RCC 7860 (cell line): ENCODE data around the gene ZIC2.
A peak's percentile ranks its signal among the peaks of the same experiment; 100 is the strongest.

Experiments used
- DNase-seq: peaks from one replicate; pipeline ENCODE4 v3.0.0-alpha.2; 2015; ENCODE audit warnings: low spot score
- FAIRE-seq: peaks from 2 replicates; lab custom pipeline; 2012; peaks lifted over from hg19 to GRCh38; lab: Jason Lieb, UNC

Gene ZIC2

DNA sequence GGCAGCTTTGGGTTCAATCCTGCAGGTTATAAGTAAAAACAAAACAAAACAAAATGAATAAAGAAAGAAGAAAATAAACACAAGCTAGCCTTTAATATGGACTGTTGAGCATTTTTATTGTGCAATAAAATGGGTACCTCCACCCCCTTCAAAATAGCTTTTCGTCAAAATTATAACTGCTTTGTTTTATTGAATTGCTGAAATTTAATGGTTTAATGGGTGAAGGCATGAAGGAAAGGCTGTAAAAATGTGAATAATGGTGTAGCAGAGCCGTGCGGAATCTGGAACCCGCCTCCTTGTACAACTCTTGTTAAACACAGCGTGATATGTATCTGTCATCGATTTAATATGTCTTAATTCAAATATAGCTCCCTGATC is 7.8 kb upstream of the ZIC2 start:
- DNase-seq (no peak), FAIRE-seq (no peak)

- DNase-seq (no peak), FAIRE-seq (no peak)
Observed at GRCh38 chr13:99974296-99974938, 7.2 kb upstream of the ZIC2 start.

DNA sequence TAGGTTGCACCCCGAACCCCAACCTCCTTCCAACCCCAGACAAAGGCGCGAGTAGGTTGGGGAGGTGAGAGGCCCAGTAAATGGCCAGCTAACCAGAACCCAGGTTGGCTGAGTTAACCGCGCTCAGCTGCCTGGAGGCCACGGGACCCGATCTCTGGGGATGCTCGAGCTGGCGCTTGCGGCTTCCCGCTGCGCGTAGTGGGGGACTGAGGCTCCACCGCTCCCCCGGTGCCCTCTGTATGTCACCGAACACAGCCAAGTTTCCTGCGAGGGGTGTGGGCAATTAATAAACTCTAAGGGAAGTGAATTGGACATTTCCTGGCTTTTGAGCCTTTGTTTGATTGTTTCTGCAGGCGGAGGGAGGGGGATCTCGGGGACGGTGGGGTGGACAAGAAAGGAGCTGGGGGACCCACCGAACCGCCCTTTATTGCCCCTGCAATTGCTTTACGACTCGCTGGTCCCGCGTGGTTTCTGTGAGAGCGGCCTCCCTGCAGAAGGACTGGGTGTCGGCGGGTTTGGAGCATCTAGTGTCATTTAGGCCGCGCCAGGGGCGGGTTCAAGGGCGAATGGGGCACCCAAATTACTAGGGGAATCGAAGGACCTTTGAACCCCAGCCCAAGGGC is 6.5 kb upstream of the ZIC2 start:
- FAIRE-seq (no peak), DNase-seq (no peak)

DNA sequence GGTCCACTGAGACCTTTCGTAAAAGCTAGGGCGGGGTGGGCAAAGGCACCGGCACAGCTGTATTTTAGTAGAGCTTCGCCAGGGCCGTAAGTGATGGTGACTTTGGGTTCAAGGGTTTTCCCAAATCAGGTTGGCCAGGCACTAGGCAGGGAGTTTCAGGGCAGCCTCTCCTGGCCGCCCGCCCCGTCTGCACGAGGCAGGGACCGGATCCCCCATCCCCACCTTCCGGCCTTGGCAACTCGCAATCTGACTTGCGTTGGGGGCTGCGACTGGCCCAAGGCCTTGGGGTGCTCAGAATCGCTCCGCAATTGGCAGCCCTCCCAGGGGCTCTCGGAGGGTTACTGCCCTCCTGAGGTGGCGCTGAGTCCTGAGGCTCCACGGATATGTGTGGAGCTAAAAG is 6.0 kb upstream of the ZIC2 start:
- FAIRE-seq (no peak), DNase-seq (no peak)

- DNase-seq (no peak), FAIRE-seq (no peak)
Observed at GRCh38 chr13:99976575-99976974, 5.0 kb upstream of the ZIC2 start.

DNA sequence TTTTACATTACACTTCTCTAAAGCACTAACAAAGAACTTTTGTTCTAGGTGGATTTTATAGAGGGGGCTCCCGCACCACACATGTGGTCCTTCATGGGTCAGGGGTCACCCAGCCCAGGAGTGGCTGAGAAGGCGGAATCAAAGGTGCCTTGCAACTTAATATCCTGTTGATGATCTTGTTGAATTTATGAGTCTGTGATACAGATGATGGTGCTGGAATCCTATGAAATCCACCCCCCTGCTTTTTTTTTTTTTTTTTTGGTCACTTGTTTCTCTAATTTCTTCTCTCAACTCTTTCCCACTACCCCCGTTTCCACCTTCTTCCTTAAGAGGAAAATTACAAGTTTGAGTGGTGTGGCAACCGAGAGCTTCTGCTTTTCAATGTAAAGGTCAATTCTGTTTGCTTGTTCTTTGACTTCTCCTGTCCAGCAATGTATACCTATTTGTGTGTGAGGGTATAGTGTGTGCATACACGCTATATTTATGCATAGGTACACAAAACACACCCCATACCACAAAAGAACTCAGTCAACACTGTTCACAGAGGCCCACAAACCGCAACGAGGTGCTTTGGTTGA is 4.2 kb upstream of the ZIC2 start:
- no peak for FAIRE-seq
- no peak for DNase-seq

DNA sequence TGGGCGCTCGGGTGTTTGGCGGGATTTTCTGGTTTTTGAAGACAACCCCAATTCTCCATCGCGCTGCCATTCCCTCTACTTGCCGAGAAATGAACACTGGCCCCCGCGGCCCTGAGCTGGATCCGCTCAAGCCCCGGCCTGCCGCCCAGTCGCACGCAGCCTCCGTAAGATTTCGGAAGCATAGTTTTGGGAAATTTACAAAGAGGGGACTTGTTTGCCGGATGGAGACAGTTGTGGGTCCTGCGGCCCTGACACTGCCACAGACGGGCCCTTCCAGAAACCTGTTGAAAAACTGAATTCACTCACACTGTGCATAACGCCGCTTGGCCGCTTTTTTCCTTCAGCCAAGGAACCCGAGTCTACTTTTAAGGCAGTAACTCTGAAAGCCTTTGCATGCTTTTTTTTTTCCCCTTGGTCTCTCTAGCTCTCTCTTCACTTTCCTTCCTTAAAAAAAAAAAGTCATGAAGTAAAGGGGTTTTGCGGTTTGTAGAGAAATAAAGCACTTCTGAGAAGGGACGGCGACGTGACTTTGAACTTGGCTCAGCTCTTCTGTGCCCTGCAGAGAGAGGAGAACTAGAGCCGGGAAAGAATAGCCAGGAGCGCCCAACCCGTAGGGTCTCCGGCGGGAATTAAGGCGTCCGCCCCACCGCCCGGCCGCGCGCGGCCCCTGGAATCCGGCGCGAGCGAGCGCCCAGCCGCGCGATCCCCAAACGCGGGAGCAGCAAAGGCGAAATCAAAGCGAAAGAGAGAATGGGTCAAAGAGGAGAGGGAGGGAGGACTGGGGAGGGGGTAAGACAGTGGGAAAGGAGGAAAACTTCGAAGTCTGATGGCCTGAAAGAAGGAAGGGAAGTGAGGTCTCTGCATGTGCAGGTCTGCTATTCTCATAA is 3.4 kb upstream of the ZIC2 start:
- DNase-seq (no peak), FAIRE-seq (no peak)

DNA sequence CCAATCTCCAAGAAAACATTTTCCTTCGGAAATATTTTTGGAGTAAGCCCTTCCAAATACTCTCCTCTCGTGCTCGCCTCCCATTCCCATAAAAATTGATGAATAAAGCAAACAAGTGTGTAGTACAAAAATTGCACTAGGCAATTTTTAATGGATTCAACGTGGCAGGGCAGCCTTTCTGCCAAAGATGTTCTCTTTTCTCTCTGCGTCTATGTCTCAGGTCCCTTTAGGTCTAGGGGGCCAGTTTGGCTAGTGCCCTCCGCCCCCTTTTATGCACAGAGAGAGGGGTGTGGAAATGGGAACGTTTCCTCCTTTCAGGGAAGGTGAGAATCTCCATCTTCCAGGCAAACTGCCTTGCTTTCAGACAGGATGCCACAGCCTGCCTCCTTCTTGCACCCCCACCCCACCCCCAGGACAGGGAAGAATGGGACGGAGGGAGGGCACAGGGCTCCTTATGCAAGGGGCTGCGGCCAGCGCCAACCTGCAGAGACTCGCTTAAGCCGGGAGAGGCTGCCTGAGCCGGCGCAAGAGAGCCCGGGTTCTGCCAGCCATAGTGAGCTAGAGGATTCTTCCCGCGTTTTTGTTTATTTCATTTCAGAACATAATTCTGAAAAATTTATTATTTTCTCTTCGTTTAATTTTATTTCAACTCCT is 2.7 kb upstream of the ZIC2 start:
- DNase-seq (no peak), FAIRE-seq (no peak)

GRCh38 chr13:99979453-99980200 is 2.0 kb upstream of the ZIC2 start:
- FAIRE-seq: no peak
- no peak for DNase-seq

GRCh38 chr13:99980201-99980823 is 1.3 kb upstream of the ZIC2 start:
- FAIRE-seq: no peak
- peak; percentile 65 for DNase-seq

DNA sequence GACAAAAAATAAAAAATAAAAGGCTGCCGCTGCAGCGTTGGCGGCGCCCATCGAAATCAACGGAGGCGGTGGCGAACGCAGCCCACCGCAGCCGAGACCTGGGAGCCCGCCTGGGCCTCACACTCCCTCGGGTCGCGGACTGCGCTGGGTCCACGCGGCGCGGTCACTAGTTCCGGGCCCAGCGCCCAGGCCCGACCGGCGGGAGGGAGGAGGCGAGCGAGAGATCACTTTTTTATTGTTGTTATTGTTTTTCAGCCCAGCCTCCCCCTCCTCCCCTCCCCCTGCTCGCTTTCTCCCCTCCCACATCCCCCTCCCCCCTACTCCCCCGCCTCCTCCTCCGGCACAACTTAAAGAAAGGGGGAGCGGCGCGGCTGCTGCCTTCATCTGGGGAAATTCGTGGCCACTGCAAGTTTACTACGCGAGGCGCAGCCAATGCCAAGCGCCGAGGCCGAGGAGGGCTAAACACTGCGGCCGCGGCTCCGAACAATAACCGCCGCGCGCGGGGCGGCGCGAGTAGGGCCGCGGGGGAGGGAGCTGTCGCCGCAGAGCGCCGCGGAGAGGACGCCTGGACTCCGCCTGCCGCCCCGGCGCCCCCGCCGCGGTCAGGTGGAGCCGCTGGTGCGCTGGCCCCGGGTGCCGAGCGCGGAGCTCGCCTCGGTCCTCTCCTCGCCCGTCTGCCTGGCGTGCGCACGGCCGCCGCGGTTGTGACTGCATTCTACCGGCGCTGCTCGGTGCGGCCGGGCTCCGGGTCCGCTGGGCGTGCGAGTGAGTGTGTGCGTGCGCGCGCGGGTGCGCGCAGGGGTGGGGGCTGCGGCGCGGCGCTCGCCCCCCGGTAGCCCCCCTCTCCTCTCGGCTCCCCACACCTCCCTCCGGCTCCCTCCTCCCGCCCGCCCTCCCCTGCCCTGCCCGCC is 505 bp upstream of the ZIC2 start:
- FAIRE-seq (no peak), DNase-seq (peak; percentile 72)

DNA sequence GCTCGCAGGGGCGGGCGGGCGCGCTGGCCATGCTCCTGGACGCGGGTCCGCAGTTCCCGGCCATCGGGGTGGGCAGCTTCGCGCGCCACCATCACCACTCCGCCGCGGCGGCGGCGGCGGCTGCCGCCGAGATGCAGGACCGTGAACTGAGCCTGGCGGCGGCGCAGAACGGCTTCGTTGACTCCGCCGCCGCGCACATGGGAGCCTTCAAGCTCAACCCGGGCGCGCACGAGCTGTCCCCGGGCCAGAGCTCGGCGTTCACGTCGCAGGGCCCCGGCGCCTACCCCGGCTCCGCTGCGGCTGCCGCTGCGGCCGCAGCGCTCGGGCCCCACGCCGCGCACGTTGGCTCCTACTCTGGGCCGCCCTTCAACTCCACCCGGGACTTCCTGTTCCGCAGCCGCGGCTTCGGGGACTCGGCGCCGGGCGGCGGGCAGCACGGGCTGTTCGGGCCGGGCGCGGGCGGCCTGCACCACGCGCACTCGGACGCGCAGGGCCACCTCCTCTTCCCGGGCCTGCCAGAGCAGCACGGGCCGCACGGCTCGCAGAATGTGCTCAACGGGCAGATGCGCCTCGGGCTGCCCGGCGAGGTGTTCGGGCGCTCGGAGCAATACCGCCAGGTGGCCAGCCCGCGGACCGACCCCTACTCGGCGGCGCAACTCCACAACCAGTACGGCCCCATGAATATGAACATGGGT is 599 bp downstream of the ZIC2 start:
- DNase-seq: no peak

GRCh38 chr13:99982731-99983498 is 1.3 kb downstream of the ZIC2 start:
- FAIRE-seq (no peak), DNase-seq (peak; percentile 37)

More for the DNA sequence above, 599 bp downstream of the ZIC2 start:
- FAIRE-seq: no peak

DNA sequence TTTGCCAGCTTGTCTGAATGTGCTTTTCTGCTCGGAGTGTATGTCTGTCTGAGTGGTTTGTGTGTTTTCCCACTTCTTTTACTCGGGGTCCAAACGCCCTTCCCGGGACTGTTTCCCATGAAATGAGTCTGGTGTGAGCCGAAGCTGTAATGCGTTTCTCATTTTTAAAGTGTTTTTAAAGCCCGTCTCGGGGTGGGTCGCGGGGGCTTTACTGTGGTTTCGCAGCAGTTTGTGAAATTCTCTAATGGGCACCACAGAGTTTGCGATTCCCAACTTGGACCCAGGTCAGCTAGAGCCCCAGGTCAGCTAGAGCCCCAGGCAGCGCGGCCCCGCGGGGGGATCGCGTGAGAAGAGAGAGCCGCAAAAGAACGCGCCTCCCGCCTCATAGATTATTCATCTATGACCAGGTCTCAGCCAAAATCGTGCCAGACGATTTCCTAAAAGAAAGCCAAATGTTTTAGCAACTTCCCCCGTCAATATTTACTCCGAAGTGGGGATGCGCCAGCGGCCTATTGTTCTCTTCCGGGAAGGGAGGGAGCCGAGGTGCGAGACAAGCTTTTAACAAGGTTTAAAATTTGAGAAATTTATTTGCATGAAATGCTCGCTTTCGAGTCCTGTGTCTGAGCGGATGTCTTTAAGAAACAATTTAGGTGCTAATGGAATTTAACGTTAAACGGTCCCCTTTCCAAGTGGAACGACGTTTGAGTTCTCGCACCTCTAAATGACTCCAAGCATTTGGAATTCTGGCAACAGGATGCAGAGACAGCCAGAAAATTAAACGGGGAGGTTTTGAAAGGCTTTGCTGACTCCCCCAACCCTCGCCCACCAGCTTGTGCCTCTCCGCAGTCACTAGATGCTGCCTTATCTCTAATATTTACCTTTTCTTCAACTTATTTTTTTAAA is 2.2 kb downstream of the ZIC2 start:
- no peak for DNase-seq
- FAIRE-seq: no peak

DNA sequence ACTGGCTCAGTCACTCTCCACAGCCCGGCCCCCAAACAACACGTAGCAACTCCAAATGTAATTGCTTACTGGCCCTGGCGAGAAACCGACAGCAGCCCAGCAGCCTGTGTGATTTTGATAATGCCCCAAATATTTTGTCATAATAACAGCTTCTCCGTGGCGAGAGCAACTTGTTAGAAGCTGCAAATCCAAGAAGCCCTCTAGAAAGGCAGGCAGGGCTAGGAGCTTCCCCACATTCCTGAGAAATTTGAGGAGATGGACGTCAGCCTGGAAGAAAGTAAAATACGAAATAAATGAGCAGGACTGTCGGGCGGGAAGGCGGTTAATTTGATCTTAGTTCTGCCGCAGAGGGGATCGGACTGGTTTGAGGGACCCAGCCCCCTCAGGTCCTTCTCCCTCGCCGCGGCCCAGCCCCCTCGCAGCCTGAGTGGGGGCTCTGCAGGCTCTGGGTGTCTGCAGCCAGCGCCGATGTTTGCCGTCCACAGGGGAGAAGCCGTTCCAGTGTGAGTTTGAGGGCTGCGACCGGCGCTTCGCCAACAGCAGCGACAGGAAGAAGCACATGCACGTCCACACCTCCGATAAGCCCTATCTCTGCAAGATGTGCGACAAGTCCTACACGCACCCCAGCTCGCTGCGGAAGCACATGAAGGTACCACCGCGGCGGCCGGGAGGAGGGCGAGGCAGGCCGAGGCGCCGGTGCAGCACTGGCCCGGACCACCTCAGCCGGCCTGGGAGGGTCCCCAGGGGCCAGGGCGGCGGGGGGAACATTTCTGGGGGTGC is 3.1 kb downstream of the ZIC2 start:
- FAIRE-seq (no peak), DNase-seq (no peak)
